OCI-LY3 (cell line): ENCODE measurements around the gene CIT.

Experiments used
- EZH2phosphoT487 ChIP-seq: fragments of 200-600 bp; shearing (Covaris generic); IDR thresholded peaks from 2 replicates; pipeline ENCODE4 v1.6.1; 2018; ENCODE audit warnings: antibody characterized with exemption, mixed run types, low read depth
- TF ChIP-seq, protein P1 (sequence below): fragments of 200-600, 300-600 bp; sonication (generic); IDR thresholded peaks from 2 replicates; pipeline ENCODE4 v1.5.1; 2014; ENCODE audit warnings: antibody characterized with exemption, low read length, low read depth

DNA sequence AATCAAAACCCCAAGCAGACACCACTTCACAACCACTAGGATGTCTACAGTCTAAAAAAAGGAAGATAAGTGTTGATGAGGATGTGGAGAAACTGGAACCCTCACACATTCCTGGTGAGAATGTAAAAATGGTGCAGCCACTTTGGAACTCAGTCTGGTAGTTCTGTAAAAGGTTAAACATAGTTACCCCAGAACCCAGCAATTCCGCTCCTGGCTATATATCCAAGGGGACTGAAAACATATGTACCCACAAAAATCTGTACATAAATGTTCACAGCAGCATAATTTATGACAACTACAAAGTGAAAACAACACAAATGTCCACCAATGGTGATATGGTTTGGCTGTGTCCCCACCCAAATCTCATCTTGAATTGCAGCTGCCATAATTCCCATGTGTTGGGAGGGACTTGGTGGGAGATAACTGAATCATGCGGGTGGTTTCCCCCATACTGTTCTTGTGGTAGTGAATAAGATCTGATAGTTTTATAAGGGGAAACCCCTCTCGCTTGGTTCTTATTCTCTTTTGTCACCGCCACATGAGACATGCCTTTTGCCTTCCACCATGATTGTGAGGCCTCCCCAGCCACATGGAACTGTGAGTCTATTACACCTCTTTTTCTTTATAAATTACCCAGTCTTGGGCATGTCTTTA is 162.4 kb downstream of the CIT start:
- TF ChIP-seq, protein P1, sequence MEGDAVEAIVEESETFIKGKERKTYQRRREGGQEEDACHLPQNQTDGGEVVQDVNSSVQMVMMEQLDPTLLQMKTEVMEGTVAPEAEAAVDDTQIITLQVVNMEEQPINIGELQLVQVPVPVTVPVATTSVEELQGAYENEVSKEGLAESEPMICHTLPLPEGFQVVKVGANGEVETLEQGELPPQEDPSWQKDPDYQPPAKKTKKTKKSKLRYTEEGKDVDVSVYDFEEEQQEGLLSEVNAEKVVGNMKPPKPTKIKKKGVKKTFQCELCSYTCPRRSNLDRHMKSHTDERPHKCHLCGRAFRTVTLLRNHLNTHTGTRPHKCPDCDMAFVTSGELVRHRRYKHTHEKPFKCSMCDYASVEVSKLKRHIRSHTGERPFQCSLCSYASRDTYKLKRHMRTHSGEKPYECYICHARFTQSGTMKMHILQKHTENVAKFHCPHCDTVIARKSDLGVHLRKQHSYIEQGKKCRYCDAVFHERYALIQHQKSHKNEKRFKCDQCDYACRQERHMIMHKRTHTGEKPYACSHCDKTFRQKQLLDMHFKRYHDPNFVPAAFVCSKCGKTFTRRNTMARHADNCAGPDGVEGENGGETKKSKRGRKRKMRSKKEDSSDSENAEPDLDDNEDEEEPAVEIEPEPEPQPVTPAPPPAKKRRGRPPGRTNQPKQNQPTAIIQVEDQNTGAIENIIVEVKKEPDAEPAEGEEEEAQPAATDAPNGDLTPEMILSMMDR = no peak
- no peak for TF ChIP-seq EZH2phosphoT487
